K562 (cell line): ENCODE measurements around the gene USP38. TPM values are rescaled to one million over a fixed set of nuclear protein-coding genes. Genes with fewer than 3 reads are reported as not detected.

ENCODE experiments used
- ATAC-seq: fragments of 200-7000 bp; cut with Tn5 transposase; 3 replicates; pipeline ENCODE4 v1.9.1; 2020; ENCODE audit warnings: moderate library complexity
- BruUV-seq: library from RNA; stranded (reverse); fragments of 400-500 nt; replicated peaks from 2 replicates; lab custom pipeline; 2021; lab: Mats Ljungman, UMichigan
- CTCF ChIA-PET: fragments of 300-600 bp; formaldehyde crosslinking; extraction: SDS; loops from one replicate; lab custom pipeline; 2021; ENCODE audit warnings: low intra/inter-chr PET ratio; lab: Yijun Ruan, JAX
- POLR2A ChIA-PET: fragments of 300-600, 350-650 bp; sonication (Branson Sonifier 250); formaldehyde crosslinking; extraction: SDS; loops from one replicate; lab custom pipeline; 2021; ENCODE audit warnings: antibody characterized with exemption, inconsistent platforms; lab: Yijun Ruan, JAX
- DNase-seq, 4 experiments: peaks; one replicate each; pipeline versions ENCODE4 v3.0.0 to v3.0.0-alpha.2; 2011 to 2018; ENCODE audit warnings: low spot score in 3 of 4, mixed read lengths in 3 of 4; ENCODE audit errors: extremely low read depth in 1 of 4
- FAIRE-seq: peaks from 2 replicates; lab custom pipeline; 2011; peaks lifted over from hg19 to GRCh38; lab: Jason Lieb, UNC
- H2AFZ ChIP-seq: 2 replicates; pipeline ENCODE4 v1.6.0; 2011; ENCODE audit warnings: low read depth, low read length, control low read depth, inconsistent platforms
- H3K27ac ChIP-seq: fragments of 200-600 bp; 3 replicates; pipeline ENCODE4 v1.8.0; 2011; ENCODE audit warnings: low read depth, mild to moderate bottlenecking, control low read depth, inconsistent platforms, low read length, moderate library complexity, mixed read lengths; ENCODE audit errors: extremely low read depth
- H3K27me3 ChIP-seq, 2 experiments: fragments of 300-600 bp in 1 of 2; 2 replicates in 1 of 2; 3 replicates in 1 of 2; pipeline versions ENCODE4 v1.6.0 to v1.8.0; 2011; ENCODE audit warnings: inconsistent platforms in 2 of 2, low read length in 2 of 2, mild to moderate bottlenecking in 1 of 2, mixed read lengths in 1 of 2, moderate library complexity in 1 of 2; ENCODE audit not compliant: control insufficient read depth in 2 of 2, insufficient read depth in 2 of 2
- H3K36me3 ChIP-seq: fragments of 300-600 bp; 3 replicates; pipeline ENCODE4 v1.8.0; 2011; ENCODE audit warnings: mild to moderate bottlenecking, low read length, inconsistent platforms; ENCODE audit not compliant: control insufficient read depth, insufficient read depth
- H3K4me1 ChIP-seq, 2 experiments: fragments of 200-600 bp in 1 of 2; replicated peaks in 1 of 2; 2 replicates in 1 of 2; 3 replicates in 1 of 2; pipeline versions ENCODE4 v1.5.1 to v1.8.0; 2011; ENCODE audit warnings: inconsistent platforms in 2 of 2, low read length in 2 of 2, mild to moderate bottlenecking in 1 of 2, mixed read lengths in 1 of 2, moderate library complexity in 1 of 2; ENCODE audit not compliant: control insufficient read depth in 2 of 2, insufficient read depth in 2 of 2
- H3K4me2 ChIP-seq: 2 replicates; pipeline ENCODE4 v1.6.1; 2011; ENCODE audit warnings: low read length, control low read depth, inconsistent platforms, mixed read lengths; ENCODE audit not compliant: insufficient read depth
- H3K4me3 ChIP-seq: fragments of 200-600 bp; sonication (generic), shearing (Covaris generic); 2 replicates; pipeline ENCODE4 v1.5.1; 2016; ENCODE audit warnings: control low read depth, inconsistent platforms
- H3K79me2 ChIP-seq: fragments of 200-600 bp; 3 replicates; pipeline ENCODE4 v1.8.0; 2011; ENCODE audit warnings: low read length, inconsistent platforms; ENCODE audit not compliant: control insufficient read depth, insufficient read depth
- H3K9ac ChIP-seq, 2 experiments: 2 replicates each; pipeline versions ENCODE4 v1.6.0 to v1.6.1; 2011; ENCODE audit warnings: low read depth in 2 of 2, low read length in 2 of 2, control low read depth in 1 of 2, inconsistent platforms in 1 of 2, mild to moderate bottlenecking in 1 of 2, mixed read lengths in 1 of 2; ENCODE audit not compliant: insufficient read depth in 1 of 2
- H3K9me1 ChIP-seq: one replicate; pipeline ENCODE4 v1.6.0; 2011; ENCODE audit warnings: inconsistent platforms, mild to moderate bottlenecking, low read length, moderate library complexity; ENCODE audit not compliant: control insufficient read depth, insufficient read depth
- H3K9me3 ChIP-seq: replicated peaks from 2 replicates; pipeline ENCODE4 v1.5.1; 2011; ENCODE audit warnings: low read depth, low read length, inconsistent platforms; ENCODE audit not compliant: control insufficient read depth, insufficient read depth
- H4K20me1 ChIP-seq: replicated peaks from 2 replicates; pipeline ENCODE4 v1.6.1; 2011; ENCODE audit warnings: low read length, inconsistent platforms, mixed read lengths; ENCODE audit not compliant: control insufficient read depth, insufficient read depth
- ATF1 ChIP-seq, 2 experiments: fragments of 450-650 bp in 1 of 2; IDR thresholded peaks; 2 replicates each; pipeline ENCODE4 v1.6.1; 2016; ENCODE audit warnings: missing compliant biosample characterization in 1 of 2, missing genetic modification characterization in 1 of 2
- BRCA1 ChIP-seq, 2 experiments: fragments of 450-650 bp in 1 of 2; sonication (generic) in 1 of 2; formaldehyde crosslinking in 1 of 2; IDR thresholded peaks; 2 replicates each; pipeline versions ENCODE4 v1.5.0 to v1.6.1; 2017 to 2020; ENCODE audit warnings: mild to moderate bottlenecking in 1 of 2, missing genetic modification reagents in 1 of 2
- MED1 ChIP-seq: sonication (generic); formaldehyde crosslinking; IDR thresholded peaks from 2 replicates; pipeline ENCODE4 v1.8.1; 2023; ENCODE audit warnings: missing genetic modification reagents, borderline replicate concordance
- PKNOX1 ChIP-seq: fragments of 450-650 bp; IDR thresholded peaks from 2 replicates; pipeline ENCODE4 v1.6.1; 2016
- TAF7 ChIP-seq: fragments of 450-650 bp; IDR thresholded peaks from 2 replicates; pipeline ENCODE4 v1.6.1; 2016; ENCODE audit warnings: missing genetic modification characterization, missing compliant biosample characterization
- ZBTB2 ChIP-seq: fragments of 450-650 bp; IDR thresholded peaks from 2 replicates; pipeline ENCODE4 v1.6.1; 2016; ENCODE audit warnings: antibody characterized with exemption
- WGBS: fragments of 100-300 bp; shearing (Covaris generic); methylation state at CpG from one replicate; pipeline ENCODE4 v1.1.6; 2016; ENCODE audit warnings: low coverage, mixed read lengths; ENCODE audit not compliant: insufficient coverage; ENCODE audit errors: missing lambda C conversion rate; 5-methylcytosine and 5-hydroxymethylcytosine counted together
- in situ Hi-C: fragments of 300-500 bp; cut with MboI; formaldehyde crosslinking; loops from 4 replicates; pipeline ENCODE4 v1.15.0; 2018; ENCODE audit warnings: inconsistent platforms, mixed read lengths
- intact Hi-C: fragments of 100-400 bp; cut with micrococcal nuclease; formaldehyde crosslinking; loops from 2 replicates; pipeline ENCODE4 v1.14.2; 2022
- polyA plus RNA-seq, 8 experiments: library from polyadenylated mRNA; depleted of rRNA in 4 of 8; stranded (reverse) in 5 of 8; unstranded in 3 of 8; fragments of >200 nt; fragmentation: Nextera tagmentation in 2 of 8; fragmentation: Illumina TruSeq in 1 of 8; extraction: Ambion mirVana in 2 of 8; extraction: Trizol in 1 of 8; gene quantifications; 2 replicates each; pipeline versions ENCODE4 v1.2.1 to v1.2.3, GENCODE V29; 2011 to 2014; ENCODE audit warnings: inconsistent platforms in 1 of 8, missing spikeins in 1 of 8
- total RNA-seq, 7 experiments: library from RNA; depleted of rRNA in 6 of 7; stranded (reverse); fragments of >200 nt in 6 of 7; fragmentation: Illumina TruSeq in 2 of 7; extraction: Trizol in 2 of 7; gene quantifications; 2 replicates each; pipeline versions ENCODE4 v1.2.1 to v1.2.3, GENCODE V29; 2011 to 2021; ENCODE audit warnings: low replicate concordance in 1 of 7
- TF ChIP-seq, protein P1 (sequence below): fragments of 250-450 bp; sonication (Bioruptor Pico); IDR thresholded peaks from 2 replicates; pipeline ENCODE4 v1.5.0; 2020; ENCODE audit warnings: mild to moderate bottlenecking, borderline replicate concordance

USP38 gene
- total and polyA plus RNA-seq, 9 of the 15 experiments (the other 6 are each of a cell fraction or from before 2014, with no cell fraction given), result 4.2 to 20.6 (median 11.2) TPM

GRCh38 chr4:143212566-143212965 lies 27.8 kb downstream of the USP38 start:
- H3K4me2 ChIP-seq, result no peak overlapping the region
- TF ChIP-seq, protein P1, sequence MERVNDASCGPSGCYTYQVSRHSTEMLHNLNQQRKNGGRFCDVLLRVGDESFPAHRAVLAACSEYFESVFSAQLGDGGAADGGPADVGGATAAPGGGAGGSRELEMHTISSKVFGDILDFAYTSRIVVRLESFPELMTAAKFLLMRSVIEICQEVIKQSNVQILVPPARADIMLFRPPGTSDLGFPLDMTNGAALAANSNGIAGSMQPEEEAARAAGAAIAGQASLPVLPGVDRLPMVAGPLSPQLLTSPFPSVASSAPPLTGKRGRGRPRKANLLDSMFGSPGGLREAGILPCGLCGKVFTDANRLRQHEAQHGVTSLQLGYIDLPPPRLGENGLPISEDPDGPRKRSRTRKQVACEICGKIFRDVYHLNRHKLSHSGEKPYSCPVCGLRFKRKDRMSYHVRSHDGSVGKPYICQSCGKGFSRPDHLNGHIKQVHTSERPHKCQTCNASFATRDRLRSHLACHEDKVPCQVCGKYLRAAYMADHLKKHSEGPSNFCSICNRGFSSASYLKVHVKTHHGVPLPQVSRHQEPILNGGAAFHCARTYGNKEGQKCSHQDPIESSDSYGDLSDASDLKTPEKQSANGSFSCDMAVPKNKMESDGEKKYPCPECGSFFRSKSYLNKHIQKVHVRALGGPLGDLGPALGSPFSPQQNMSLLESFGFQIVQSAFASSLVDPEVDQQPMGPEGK (CRISPR knock-in tag), result no peak
- TF ChIP-seq PKNOX1 (no peak), BRCA1 (IDR thresholded peaks at IDR 0.05) (no peak), BRCA1 (CRISPR knock-in tag; IDR thresholded peaks at IDR 0.05) (no peak), TAF7 (tag) (no peak), ATF1 (CRISPR knock-in tag; IDR thresholded peaks at IDR 0.05) (no peak), ATF1 (tag; IDR thresholded peaks at IDR 0.05) (no peak), MED1 (no peak), ZBTB2 (no peak)
- TF ChIP-seq, all 486 proteins: peak for 0
- no TSS peak for BruUV-seq
- H3K9me3 ChIP-seq, result no peaks in the 10 kb centered on the region
- H3K4me1 ChIP-seq, result no peaks in the 10 kb centered on the region
- POLR2A ChIA-PET, result interaction anchor here (0.6 to 0.7 kb wide), 2 partner anchors 10 to 19 kb away, joined by 3 read pairs; no protein-coding TSS in a partner anchor
- DNase-seq (no peak), ATAC-seq (no peak), FAIRE-seq (no peak)
- intact Hi-C loops, result no loop called here
- H3K9ac ChIP-seq, result no peak overlapping the region
- no peaks in the 10 kb centered on the region for H3K27me3 ChIP-seq
- peaks cover 53% of the 10 kb centered on the region; the same call in 2 of the 3 replicates for H3K36me3 ChIP-seq
- no peak overlapping the region for H2AFZ ChIP-seq
- H3K9me1 ChIP-seq, result no peaks in the 10 kb centered on the region
- no peaks in the 10 kb centered on the region for H3K79me2 ChIP-seq
- no peak overlapping the region for H3K4me3 ChIP-seq
- in situ Hi-C loops, result no loop called here
- H4K20me1 ChIP-seq, result no peaks in the 10 kb centered on the region
- no peak overlapping the region for H3K27ac ChIP-seq
- WGBS, result 51% methylated on average over 2 of the region's 2 CpGs
- CTCF ChIA-PET, result no interaction called here
